Measurements from ENCODE around the gene ZFAND5.

Gene ZFAND5

DNA sequence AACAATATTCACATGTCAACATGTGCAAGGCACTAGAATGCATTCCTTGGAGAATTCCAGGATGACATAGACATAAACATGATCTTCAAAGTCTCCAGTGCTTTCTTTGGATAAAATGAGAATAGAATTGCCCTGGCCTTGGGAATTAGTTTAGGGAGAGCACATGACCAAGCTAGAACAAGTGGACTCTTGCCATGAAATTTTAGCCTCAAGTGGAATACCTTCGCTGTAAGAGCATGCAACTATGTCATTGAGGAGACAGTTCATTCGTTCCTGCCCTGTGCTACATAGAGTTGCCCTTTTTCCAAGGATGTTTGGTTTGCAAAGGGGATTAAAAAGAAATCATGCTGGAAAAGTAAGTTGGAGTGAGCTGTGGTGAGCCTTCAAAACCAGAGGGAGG, 42.7 kb downstream of the ZFAND5 start:
- DNase-seq (ENCODE audit: low read depth), result no peak

DNA sequence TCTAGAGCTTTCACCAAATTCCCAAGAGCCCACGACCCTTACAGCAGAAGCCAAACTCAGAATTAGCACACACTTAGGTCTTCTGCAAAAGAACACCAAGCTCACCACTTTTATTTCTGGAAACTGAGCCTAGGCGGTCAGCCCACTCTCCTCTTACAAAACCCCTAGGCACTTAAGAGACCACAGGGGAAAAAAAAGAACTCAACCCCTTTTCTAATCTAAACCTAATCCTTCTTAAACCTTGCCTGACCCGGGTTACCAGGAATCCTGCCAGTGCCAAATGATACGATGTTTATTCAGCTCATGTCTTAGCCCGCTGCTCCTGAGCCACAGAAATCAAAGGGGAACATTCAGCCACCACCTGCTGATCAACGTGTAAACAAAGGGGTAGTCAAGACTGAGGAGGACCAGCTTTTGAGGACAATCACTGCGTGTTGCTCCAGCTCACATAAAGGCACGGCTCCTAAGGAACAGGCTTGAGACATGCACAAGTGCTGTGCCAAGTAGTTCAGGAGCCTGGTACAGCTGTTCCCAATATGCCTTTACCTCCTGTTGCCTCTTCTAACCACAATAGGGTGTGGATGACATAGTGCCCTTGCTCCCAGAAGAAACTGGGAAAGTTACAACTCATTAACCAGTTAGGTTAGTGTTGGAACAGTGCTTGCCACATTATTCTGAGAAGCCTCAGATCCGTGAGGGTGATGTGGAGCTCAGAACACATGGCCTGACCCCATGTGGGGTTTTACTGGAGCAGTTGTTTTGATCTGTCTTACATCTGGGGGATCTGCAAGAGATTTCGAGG, 49.3 kb downstream of the ZFAND5 start:
- DNase-seq (ENCODE audit: low read depth), result no peak

DNA sequence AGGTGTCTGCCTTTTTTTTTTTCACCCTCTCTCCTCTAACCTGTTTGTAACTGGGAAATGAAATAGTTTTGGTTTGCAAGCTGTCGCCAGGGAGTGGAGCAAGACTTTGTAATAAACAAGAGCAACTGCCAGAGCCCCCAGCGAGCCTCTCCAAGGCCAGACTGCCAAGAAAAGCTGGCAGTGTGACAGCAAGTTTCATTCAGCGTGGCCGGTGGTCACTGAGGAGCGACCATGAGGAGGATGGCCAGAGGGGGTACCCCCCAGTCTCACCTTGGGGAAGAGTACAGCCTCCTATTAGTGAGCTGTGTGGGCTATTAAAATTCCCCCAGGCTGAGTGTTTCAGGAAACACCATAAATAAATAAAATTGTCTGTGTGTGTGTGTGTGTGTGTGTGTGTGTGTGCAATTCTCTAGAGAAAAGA, 49.9 kb downstream of the ZFAND5 start:
- no peak for DNase-seq (ENCODE audit: low read depth)

DNA sequence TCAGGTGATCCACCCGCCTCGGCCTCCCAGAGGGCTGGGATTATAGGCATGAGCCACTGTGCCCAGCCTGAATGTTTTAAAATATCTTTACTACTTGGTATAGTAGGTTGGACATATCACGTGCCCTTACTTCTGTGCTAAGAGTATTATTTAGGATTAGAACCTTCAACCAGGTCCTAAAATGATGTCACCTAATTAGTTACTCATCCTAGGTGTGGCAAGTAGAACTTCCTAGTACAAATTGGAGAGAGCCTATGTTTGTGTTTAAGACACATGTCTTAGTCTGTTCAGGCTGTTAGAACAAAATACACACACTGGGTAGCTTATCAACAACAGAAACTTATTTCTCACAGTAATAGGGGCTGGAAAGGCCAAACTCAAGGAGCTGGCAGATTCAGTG, 51.5 kb downstream of the ZFAND5 start:
- DNase-seq (ENCODE audit: low read depth), result no peak

GRCh38 chr9:72312386-72312987, 52.5 kb downstream of the ZFAND5 start:
- DNase-seq (ENCODE audit: low read depth), result no peak

DNA sequence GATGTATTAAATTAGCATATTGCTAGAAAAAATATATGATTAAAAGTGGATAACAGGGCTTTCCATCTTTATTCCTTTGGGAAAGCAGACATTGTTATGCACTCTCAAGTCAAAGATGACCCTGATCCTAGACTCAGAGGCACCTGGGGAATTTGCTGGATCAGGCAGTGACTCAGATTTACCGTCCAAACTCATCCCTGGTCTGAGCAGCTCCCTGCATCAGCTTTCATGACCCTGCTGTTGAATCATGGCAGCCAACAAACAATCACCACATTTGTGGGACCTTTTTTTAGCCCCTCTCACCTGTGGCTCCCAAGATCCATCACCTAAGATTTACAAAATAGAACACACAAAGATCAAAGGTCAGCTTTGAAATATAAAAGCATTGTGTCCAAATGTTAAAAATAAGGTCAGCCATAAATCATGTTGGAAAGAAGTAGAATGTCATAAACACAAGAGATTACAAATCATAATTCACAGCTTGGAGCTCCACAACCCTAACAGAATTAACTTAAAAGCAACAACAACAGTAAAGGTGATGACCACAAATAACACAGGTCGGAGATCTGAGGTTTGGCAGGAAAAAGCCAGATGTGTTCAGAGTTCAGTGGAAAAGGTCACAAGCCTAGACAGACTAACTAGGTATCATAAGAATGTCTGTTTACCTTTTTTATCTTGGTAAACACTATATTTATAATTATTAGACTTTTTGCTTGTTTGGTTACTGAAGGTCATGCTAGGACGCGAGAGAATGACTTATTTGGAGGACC, 55.5 kb downstream of the ZFAND5 start:
- no peak for DNase-seq (ENCODE audit: low read depth)

GRCh38 chr9:72306761-72307160, 58.2 kb downstream of the ZFAND5 start:
- no peak for DNase-seq (ENCODE audit: low read depth)

DNA sequence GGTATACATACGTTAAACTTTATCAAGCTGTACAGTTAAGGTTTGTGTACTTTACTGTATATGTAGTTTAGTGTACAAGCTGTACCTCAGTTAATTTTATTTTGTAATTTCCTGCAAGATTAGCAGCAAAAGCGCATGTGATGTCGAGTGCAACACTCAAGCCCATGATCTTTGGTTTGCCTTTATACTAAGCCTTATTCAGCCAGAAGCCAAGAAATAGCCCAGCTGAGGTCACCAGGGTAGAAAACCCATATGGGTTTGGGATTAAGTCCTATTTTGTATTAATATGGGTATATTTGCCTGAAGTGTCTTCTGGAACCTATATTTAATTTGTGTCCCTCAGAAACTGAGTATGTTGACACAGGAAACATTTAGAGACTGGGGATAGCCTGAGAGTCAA, 59.3 kb downstream of the ZFAND5 start:
- no peak for DNase-seq (ENCODE audit: low read depth)

DNA sequence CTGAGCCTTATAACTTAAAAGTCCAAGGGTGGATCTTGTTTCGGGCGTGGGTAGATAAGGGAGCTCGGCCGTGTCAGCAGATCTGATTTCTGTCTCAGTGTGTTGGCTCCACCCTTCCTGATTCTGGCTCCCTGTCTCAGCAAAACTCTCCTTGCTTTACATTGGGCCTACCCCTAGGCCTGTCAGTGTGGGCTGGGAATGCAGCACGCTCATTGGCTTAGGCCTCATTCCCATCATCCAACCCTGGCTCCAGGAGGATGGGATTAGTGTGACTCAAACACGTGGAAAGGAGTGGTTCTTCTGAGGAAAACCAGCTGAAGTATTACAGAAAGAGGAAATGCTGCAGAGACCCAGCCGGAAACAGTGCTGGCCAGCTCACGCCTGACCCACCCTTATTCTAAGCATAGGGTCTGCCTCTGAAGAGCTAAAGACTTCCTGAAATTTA, 59.9 kb downstream of the ZFAND5 start:
- peak; percentile 80 for DNase-seq (ENCODE audit: low read depth)

GRCh38 chr9:72304538-72304937, 60.5 kb downstream of the ZFAND5 start:
- DNase-seq (ENCODE audit: low read depth), result no peak

Data from HS-5 (cell line).